Measurements from ENCODE around the gene NTF4. TPM values are rescaled to one million over a fixed set of nuclear protein-coding genes. Genes with fewer than 3 reads are reported as not detected.
A peak's percentile ranks its signal among the peaks of the same experiment; 100 is the strongest.

The NTF4 gene
- polyA plus RNA-seq, 1 of the 3 experiments (the other 2 are of a cell fraction) = 0.66 TPM

DNA sequence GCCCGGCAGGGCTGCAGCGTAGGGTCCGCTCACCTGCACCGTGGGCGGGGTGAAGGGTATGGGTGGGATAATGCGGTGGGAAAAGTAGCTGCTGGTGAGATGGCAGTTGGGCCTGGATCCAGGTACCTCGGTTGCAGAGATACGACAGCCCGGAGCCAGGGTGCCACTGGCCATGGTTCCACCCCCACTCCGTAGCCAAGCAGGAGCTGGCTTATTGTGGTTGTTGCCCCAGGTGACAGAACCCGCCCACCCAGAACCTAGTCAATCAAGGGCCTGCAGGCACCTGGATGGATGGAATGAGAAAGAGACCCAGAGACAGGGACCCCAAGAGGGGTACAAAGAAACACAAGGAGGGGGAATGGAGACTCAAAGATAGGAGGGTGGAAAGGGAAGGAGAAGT, 44.3 kb downstream of the NTF4 start:
- CTCF ChIA-PET = interaction anchor here (0.9 to 3.3 kb wide), 7 partner anchors 11 to 281 kb away, joined by 3 to 17 read pairs (median 3); partner anchors contain the start of genes CGB2 and KCNA7
- Histone ChIP-seq H3F3A (replicated peaks; ENCODE audit: insufficient read depth) (peaks cover 17% of the 10 kb centered on the region), H3K9ac (no peak overlapping the region), H3K4me2 (no peak overlapping the region), H3K36me3 (replicated peaks in 1 of 2; ENCODE audit: control insufficient read depth in 1 of 2, insufficient read depth in 2 of 2, low read length in 1 of 2) (peaks cover 0 to 6% of the 10 kb centered on the region in 2 experiments), H4K20me1 (ENCODE audit: insufficient read depth) (no peaks in the 10 kb centered on the region), H3K27me3 (ENCODE audit: insufficient read depth) (no peaks in the 10 kb centered on the region), H3K4me3 (ENCODE audit: low read depth in 2 of 2, low read length in 1 of 2) (no peak overlapping the region), H3K9me3 (no peaks in the 10 kb centered on the region), H3K4me1 (ENCODE audit: control insufficient read depth in 1 of 2, insufficient read depth in 2 of 2, low read depth in 1 of 2, low read length in 1 of 2) (peaks cover 0 to 35% of the 10 kb centered on the region in 2 experiments; a peak in 1 of 4 replicates), H3K27ac (ENCODE audit: low read depth in 2 of 2, low read length in 1 of 2) (no peak overlapping the region), H2AFZ (ENCODE audit: low read depth) (no peak overlapping the region), H3K79me2 (ENCODE audit: insufficient read depth) (no peaks in the 10 kb centered on the region), H3K9me2 (no peaks in the 10 kb centered on the region)
- POLR2A ChIA-PET = interaction anchor here (1.2 to 1.7 kb wide), 2 partner anchors 11 kb away, joined by 3 to 7 read pairs; no protein-coding TSS in a partner anchor
- TF ChIP-seq POLR2AphosphoS5 (IDR thresholded peaks at IDR 0.05; ENCODE audit: low read depth, low read length) = no peak
- no peak for DNase-seq
- 96% methylated on average over 11 of the region's 11 CpGs for WGBS (ENCODE audit: low lambda C conversion rate)

DNA sequence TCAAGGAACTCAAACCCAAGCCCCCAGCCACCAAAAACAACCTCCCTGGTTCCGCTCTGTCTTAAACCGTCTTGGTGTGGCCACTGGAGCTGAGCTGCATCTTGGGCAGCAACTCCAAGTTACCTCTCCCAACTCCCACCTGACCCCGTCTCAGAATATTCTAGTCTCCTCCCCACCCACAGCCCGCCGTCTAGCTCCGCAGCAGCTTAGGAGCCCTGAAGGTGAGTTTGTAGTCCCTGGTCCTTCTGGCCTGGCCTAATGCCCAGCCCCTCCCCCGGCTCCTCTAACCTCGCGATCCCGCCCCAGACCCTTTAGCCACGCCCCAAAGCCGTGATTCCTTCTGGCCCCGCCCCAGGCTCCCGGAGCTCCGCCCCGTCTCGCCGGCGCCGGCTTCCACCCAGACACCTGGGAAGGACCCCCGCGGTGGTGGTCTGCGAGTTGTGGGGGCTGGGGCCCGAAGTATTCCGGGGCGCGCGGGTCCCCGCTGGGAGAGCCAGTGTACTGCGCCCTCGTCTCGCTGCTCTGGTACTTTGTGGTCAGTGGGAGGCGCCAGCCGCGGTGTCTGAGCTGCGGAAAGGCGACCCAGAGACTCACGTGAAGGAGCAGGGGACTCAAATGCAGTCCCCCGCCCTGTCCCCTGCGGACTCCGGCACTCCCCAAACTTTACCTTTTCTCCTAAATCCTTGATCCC, 45.2 kb downstream of the NTF4 start:
- H3K9ac ChIP-seq = no peak overlapping the region
- H3K9me2 ChIP-seq = no peaks in the 10 kb centered on the region
- H3K36me3 ChIP-seq (replicated peaks in 1 of 2; ENCODE audit: control insufficient read depth in 1 of 2, insufficient read depth in 2 of 2, low read length in 1 of 2) = peaks cover 0 to 16% of the 10 kb centered on the region in 2 experiments
- no peak overlapping the region for H2AFZ ChIP-seq (ENCODE audit: low read depth)
- no peaks in the 10 kb centered on the region for H3K27me3 ChIP-seq (ENCODE audit: insufficient read depth)
- whole genome bisulfite sequencing (ENCODE audit: low lambda C conversion rate) = 26% methylated on average over 18 of the region's 41 CpGs
- no peaks in the 10 kb centered on the region for H3K79me2 ChIP-seq (ENCODE audit: insufficient read depth)
- H4K20me1 ChIP-seq (ENCODE audit: insufficient read depth) = no peaks in the 10 kb centered on the region
- ChIA-PET POLR2A (interaction anchor here (1.7 kb wide), 1 partner anchor 10 kb away, joined by 7 read pairs; no protein-coding TSS in a partner anchor), CTCF (interaction anchor here (0.9 to 3.3 kb wide), 15 partner anchors 8 to 282 kb away, joined by 3 to 17 read pairs (median 4); partner anchors contain the start of genes CGB2, GYS1, KCNA7 and RUVBL2)
- peak overlapping the region; percentile 23 to 46; a peak in 2 of 4 replicates for H3K4me3 ChIP-seq (ENCODE audit: low read depth in 2 of 2, low read length in 1 of 2)
- DNase-seq = peak; percentile 91
- peaks cover 0 to 35% of the 10 kb centered on the region in 2 experiments; a peak in 1 of 4 replicates for H3K4me1 ChIP-seq (ENCODE audit: control insufficient read depth in 1 of 2, insufficient read depth in 2 of 2, low read depth in 1 of 2, low read length in 1 of 2)
- H3K9me3 ChIP-seq = no peaks in the 10 kb centered on the region
- peak overlapping the region; percentile 33; the same call in 1 of the 2 replicates for H3K4me2 ChIP-seq
- TF ChIP-seq JUND (IDR thresholded peaks at IDR 0.05) = no peak
- TF ChIP-seq GABPA (IDR thresholded peaks at IDR 0.05; ENCODE audit: low read depth) = no peak
- TF ChIP-seq EZH2phosphoT487 (IDR thresholded peaks at IDR 0.05; ENCODE audit: borderline replicate concordance, low read depth) = no peak
- TF ChIP-seq, protein P1, sequence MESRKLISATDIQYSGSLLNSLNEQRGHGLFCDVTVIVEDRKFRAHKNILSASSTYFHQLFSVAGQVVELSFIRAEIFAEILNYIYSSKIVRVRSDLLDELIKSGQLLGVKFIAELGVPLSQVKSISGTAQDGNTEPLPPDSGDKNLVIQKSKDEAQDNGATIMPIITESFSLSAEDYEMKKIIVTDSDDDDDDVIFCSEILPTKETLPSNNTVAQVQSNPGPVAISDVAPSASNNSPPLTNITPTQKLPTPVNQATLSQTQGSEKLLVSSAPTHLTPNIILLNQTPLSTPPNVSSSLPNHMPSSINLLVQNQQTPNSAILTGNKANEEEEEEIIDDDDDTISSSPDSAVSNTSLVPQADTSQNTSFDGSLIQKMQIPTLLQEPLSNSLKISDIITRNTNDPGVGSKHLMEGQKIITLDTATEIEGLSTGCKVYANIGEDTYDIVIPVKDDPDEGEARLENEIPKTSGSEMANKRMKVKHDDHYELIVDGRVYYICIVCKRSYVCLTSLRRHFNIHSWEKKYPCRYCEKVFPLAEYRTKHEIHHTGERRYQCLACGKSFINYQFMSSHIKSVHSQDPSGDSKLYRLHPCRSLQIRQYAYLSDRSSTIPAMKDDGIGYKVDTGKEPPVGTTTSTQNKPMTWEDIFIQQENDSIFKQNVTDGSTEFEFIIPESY (IDR thresholded peaks at IDR 0.05; ENCODE audit: borderline replicate concordance, low read depth) = no peak
- no peak for TF ChIP-seq YY1 (IDR thresholded peaks at IDR 0.05; ENCODE audit: low read depth)
- TF ChIP-seq, protein P2, sequence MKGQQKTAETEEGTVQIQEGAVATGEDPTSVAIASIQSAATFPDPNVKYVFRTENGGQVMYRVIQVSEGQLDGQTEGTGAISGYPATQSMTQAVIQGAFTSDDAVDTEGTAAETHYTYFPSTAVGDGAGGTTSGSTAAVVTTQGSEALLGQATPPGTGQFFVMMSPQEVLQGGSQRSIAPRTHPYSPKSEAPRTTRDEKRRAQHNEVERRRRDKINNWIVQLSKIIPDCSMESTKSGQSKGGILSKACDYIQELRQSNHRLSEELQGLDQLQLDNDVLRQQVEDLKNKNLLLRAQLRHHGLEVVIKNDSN (IDR thresholded peaks at IDR 0.05; ENCODE audit: borderline replicate concordance, low read depth) = no peak
- TF ChIP-seq, protein P3, sequence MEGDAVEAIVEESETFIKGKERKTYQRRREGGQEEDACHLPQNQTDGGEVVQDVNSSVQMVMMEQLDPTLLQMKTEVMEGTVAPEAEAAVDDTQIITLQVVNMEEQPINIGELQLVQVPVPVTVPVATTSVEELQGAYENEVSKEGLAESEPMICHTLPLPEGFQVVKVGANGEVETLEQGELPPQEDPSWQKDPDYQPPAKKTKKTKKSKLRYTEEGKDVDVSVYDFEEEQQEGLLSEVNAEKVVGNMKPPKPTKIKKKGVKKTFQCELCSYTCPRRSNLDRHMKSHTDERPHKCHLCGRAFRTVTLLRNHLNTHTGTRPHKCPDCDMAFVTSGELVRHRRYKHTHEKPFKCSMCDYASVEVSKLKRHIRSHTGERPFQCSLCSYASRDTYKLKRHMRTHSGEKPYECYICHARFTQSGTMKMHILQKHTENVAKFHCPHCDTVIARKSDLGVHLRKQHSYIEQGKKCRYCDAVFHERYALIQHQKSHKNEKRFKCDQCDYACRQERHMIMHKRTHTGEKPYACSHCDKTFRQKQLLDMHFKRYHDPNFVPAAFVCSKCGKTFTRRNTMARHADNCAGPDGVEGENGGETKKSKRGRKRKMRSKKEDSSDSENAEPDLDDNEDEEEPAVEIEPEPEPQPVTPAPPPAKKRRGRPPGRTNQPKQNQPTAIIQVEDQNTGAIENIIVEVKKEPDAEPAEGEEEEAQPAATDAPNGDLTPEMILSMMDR (IDR thresholded peaks at IDR 0.05) = peak; percentile 50
- TF ChIP-seq, protein P4, sequence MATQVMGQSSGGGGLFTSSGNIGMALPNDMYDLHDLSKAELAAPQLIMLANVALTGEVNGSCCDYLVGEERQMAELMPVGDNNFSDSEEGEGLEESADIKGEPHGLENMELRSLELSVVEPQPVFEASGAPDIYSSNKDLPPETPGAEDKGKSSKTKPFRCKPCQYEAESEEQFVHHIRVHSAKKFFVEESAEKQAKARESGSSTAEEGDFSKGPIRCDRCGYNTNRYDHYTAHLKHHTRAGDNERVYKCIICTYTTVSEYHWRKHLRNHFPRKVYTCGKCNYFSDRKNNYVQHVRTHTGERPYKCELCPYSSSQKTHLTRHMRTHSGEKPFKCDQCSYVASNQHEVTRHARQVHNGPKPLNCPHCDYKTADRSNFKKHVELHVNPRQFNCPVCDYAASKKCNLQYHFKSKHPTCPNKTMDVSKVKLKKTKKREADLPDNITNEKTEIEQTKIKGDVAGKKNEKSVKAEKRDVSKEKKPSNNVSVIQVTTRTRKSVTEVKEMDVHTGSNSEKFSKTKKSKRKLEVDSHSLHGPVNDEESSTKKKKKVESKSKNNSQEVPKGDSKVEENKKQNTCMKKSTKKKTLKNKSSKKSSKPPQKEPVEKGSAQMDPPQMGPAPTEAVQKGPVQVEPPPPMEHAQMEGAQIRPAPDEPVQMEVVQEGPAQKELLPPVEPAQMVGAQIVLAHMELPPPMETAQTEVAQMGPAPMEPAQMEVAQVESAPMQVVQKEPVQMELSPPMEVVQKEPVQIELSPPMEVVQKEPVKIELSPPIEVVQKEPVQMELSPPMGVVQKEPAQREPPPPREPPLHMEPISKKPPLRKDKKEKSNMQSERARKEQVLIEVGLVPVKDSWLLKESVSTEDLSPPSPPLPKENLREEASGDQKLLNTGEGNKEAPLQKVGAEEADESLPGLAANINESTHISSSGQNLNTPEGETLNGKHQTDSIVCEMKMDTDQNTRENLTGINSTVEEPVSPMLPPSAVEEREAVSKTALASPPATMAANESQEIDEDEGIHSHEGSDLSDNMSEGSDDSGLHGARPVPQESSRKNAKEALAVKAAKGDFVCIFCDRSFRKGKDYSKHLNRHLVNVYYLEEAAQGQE (IDR thresholded peaks at IDR 0.05; ENCODE audit: low read depth, low read length) = no peak
- peak; percentile 50 for TF ChIP-seq CHD2 (IDR thresholded peaks at IDR 0.05; ENCODE audit: low read length, partially characterized antibody)
- TF ChIP-seq NRF1 (IDR thresholded peaks at IDR 0.05; ENCODE audit: low read depth, low read length) = no peak
- TF ChIP-seq NFIC (IDR thresholded peaks at IDR 0.05; ENCODE audit: borderline replicate concordance) = no peak
- TF ChIP-seq FOXM1 (IDR thresholded peaks at IDR 0.05; ENCODE audit: low read depth) = no peak
- peaks cover 17% of the 10 kb centered on the region for H3F3A ChIP-seq (replicated peaks; ENCODE audit: insufficient read depth)
- no peak overlapping the region for H3K27ac ChIP-seq (ENCODE audit: low read depth in 2 of 2, low read length in 1 of 2)

Measured in SK-N-SH (cell line).